ENCODE data around the gene IHH.

- TF ChIP-seq CTCF (IDR thresholded peaks at IDR 0.05) = peak in 4 of 6 experiments; percentile 12 to 58 (median 23)
- no peak for TF ChIP-seq POLR2A (IDR thresholded peaks at IDR 0.05)
Observed at GRCh38 chr2:219010162-219010756, 50.5 kb downstream of the IHH start.

Data from esophagus squamous epithelium (tissue), 4 donors.